Mucosa of rectum (tissue), 2 donors: ENCODE data around the gene ATP9A.
"Not testable (repeated sequence)": the region's sequence is repeated elsewhere in the genome, so short reads cannot be mapped to it uniquely, and the experiment has no call there.

Source experiments
- H3K27ac ChIP-seq, 2 donors: one replicate each; pipeline ENCODE4 v1.7.0; 2013; ENCODE audit warnings: inconsistent platforms in 2 of 2, low read depth in 2 of 2, low read length in 2 of 2
- H3K27me3 ChIP-seq, 2 donors: one replicate each; pipeline ENCODE4 v1.7.0; 2013; ENCODE audit warnings: low read length in 2 of 2; ENCODE audit not compliant: control insufficient read depth in 2 of 2, insufficient read depth in 2 of 2
- H3K36me3 ChIP-seq, 2 donors: one replicate each; pipeline ENCODE4 v1.7.0; 2013; ENCODE audit warnings: low read length in 2 of 2; ENCODE audit not compliant: control insufficient read depth in 2 of 2, insufficient read depth in 2 of 2
- H3K4me1 ChIP-seq, 2 donors: one replicate each; pipeline ENCODE4 v1.7.0; 2013; ENCODE audit warnings: low read length in 2 of 2, mild to moderate bottlenecking in 1 of 2; ENCODE audit not compliant: control insufficient read depth in 2 of 2, insufficient read depth in 2 of 2
- H3K4me3 ChIP-seq, 2 donors: one replicate each; pipeline ENCODE4 v1.7.0; 2013; ENCODE audit warnings: low read length in 2 of 2
- H3K9ac ChIP-seq, 2 donors: one replicate each; pipeline ENCODE4 v1.7.0; 2013; ENCODE audit warnings: low read length in 2 of 2, low read depth in 1 of 2, mild to moderate bottlenecking in 1 of 2
- H3K9me3 ChIP-seq, 2 donors: one replicate each; pipeline ENCODE4 v1.7.0; 2013; ENCODE audit warnings: low read length in 2 of 2; ENCODE audit not compliant: control insufficient read depth in 2 of 2
- donor health status: healthy.
- donor health status: Normal muscosa, but diverticular disease.

ATP9A gene

GRCh38 chr20:51697096-51697826, 70.9 kb downstream of the ATP9A start:
- Histone ChIP-seq H3K4me1 (peaks cover 4 to 14% of the 10 kb centered on the region in 2 donors), H3K4me3 (no peak overlapping the region), H3K36me3 (peaks cover 7 to 12% of the 10 kb centered on the region in 2 donors), H3K27ac (no peak overlapping the region), H3K27me3 (no peaks in the 10 kb centered on the region), H3K9me3 (no peaks in the 10 kb centered on the region), H3K9ac (no peak overlapping the region)

GRCh38 chr20:51696304-51697071, 71.7 kb downstream of the ATP9A start:
- Histone ChIP-seq H3K27me3 (no peaks in the 10 kb centered on the region), H3K27ac (no peak overlapping the region), H3K4me1 (peaks cover 3 to 13% of the 10 kb centered on the region in 2 donors), H3K9me3 (no peaks in the 10 kb centered on the region), H3K9ac (no peak overlapping the region), H3K4me3 (no peak overlapping the region), H3K36me3 (peaks cover 7 to 12% of the 10 kb centered on the region in 2 donors)

- no peak overlapping the region for H3K9ac ChIP-seq
- H3K4me3 ChIP-seq = no peak overlapping the region
- peak overlapping the region in 1 of 2 donors; percentile 20 for H3K27ac ChIP-seq
Measured at GRCh38 chr20:51695574-51696303, 72.5 kb downstream of the ATP9A start.

GRCh38 chr20:51692806-51693400, 75.3 kb downstream of the ATP9A start:
- Histone ChIP-seq H3K4me3 (no peak overlapping the region), H3K9me3 (no peaks in the 10 kb centered on the region), H3K27ac (no peak overlapping the region), H3K27me3 (no peaks in the 10 kb centered on the region), H3K36me3 (peaks cover 14 to 30% of the 10 kb centered on the region in 2 donors), H3K4me1 (peaks cover 0 to 8% of the 10 kb centered on the region in 2 donors), H3K9ac (no peak overlapping the region)

More at GRCh38 chr20:51695574-51696303, 72.5 kb downstream of the ATP9A start:
- Histone ChIP-seq H3K36me3 (peaks cover 7 to 14% of the 10 kb centered on the region in 2 donors), H3K27me3 (no peaks in the 10 kb centered on the region), H3K4me1 (peaks cover 0 to 8% of the 10 kb centered on the region in 2 donors), H3K9me3 (no peaks in the 10 kb centered on the region)

GRCh38 chr20:51691703-51692102, 76.5 kb downstream of the ATP9A start:
- Histone ChIP-seq H3K9ac (no peak overlapping the region), H3K36me3 (peaks cover 19 to 34% of the 10 kb centered on the region in 2 donors), H3K27ac (no peak overlapping the region), H3K4me1 (peaks cover 0 to 4% of the 10 kb centered on the region in 2 donors), H3K9me3 (no peaks in the 10 kb centered on the region), H3K27me3 (no peaks in the 10 kb centered on the region), H3K4me3 (no peak overlapping the region)

GRCh38 chr20:51688600-51689244, 79.5 kb downstream of the ATP9A start:
- Histone ChIP-seq H3K9me3 (no peaks in the 10 kb centered on the region), H3K36me3 (peaks cover 11 to 27% of the 10 kb centered on the region in 2 donors), H3K9ac (no peak overlapping the region), H3K4me3 (no peak overlapping the region), H3K27ac (no peak overlapping the region), H3K27me3 (no peaks in the 10 kb centered on the region), H3K4me1 (no peaks in the 10 kb centered on the region)

GRCh38 chr20:51687630-51688029, 80.6 kb downstream of the ATP9A start:
- H3K27me3 ChIP-seq = no peaks in the 10 kb centered on the region
- H3K9ac ChIP-seq = no peak overlapping the region
- H3K9me3 ChIP-seq = no peaks in the 10 kb centered on the region
- H3K27ac ChIP-seq = no peak overlapping the region
- H3K4me3 ChIP-seq = no peak overlapping the region
- peaks cover 11 to 22% of the 10 kb centered on the region in 2 donors for H3K36me3 ChIP-seq
- no peaks in the 10 kb centered on the region for H3K4me1 ChIP-seq

- Histone ChIP-seq H3K9me3 (no peaks in the 10 kb centered on the region), H3K4me1 (no peaks in the 10 kb centered on the region), H3K36me3 (peaks cover 11 to 23% of the 10 kb centered on the region in 2 donors), H3K27ac (no peak overlapping the region), H3K4me3 (no peak overlapping the region), H3K27me3 (no peaks in the 10 kb centered on the region), H3K9ac (no peak overlapping the region)
Measured at GRCh38 chr20:51687108-51687507, 81.1 kb downstream of the ATP9A start.

GRCh38 chr20:51685494-51685893, 82.7 kb downstream of the ATP9A start:
- H3K4me3 ChIP-seq = not testable (repeated sequence)

More at GRCh38 chr20:51685494-51685893, 82.7 kb downstream of the ATP9A start:
- H3K9ac ChIP-seq, H3K9me3 ChIP-seq, H3K27ac ChIP-seq, H3K27me3 ChIP-seq, H3K4me1 ChIP-seq: not testable (repeated sequence)
- peaks cover 9 to 23% of the 10 kb centered on the region in 2 donors for H3K36me3 ChIP-seq
